Stimulated activated naive B cell treated with anti-CD40 and anti-IgM and Interleukin-4, amounts not matched to agents 10 μg/mL and 1 μg/mL and 100 μg/mL, for 72 hours (primary cell): ENCODE measurements around the gene ARHGEF7.

Source experiments
- ATAC-seq, 2 donors: fragments of 150-1000 bp; cut with Tn5 transposase; replicated peaks; 2 replicates each; pipeline ENCODE4 v1.10.0; 2021; ENCODE audit warnings: moderate library complexity in 1 of 2
- DNase-seq: peaks from one replicate; pipeline ENCODE4 v3.0.0; 2021
- H3K27ac Mint-ChIP-seq: one replicate; pipeline ENCODE4 v1.8.0; 2022; ENCODE audit warnings: mild to moderate bottlenecking, mixed read lengths
- H3K27me3 Mint-ChIP-seq, 2 donors: one replicate each; pipeline ENCODE4 v1.8.0; 2022; ENCODE audit warnings: mixed read lengths in 2 of 2
- H3K36me3 Mint-ChIP-seq, 2 donors: one replicate each; pipeline ENCODE4 v1.8.0; 2022; ENCODE audit warnings: mixed read lengths in 2 of 2, mild to moderate bottlenecking in 1 of 2
- H3K4me1 Mint-ChIP-seq, 2 donors: one replicate each; pipeline ENCODE4 v1.8.0; 2022; ENCODE audit warnings: mixed read lengths in 2 of 2, mild to moderate bottlenecking in 1 of 2
- H3K4me3 Mint-ChIP-seq, 2 donors: one replicate each; pipeline ENCODE4 v1.8.0; 2022; ENCODE audit warnings: mild to moderate bottlenecking in 2 of 2, mixed read lengths in 2 of 2, moderate library complexity in 1 of 2
- H3K9me3 Mint-ChIP-seq, 2 donors: one replicate each; pipeline ENCODE4 v1.8.0; 2022; ENCODE audit warnings: mixed read lengths in 2 of 2, mild to moderate bottlenecking in 1 of 2

Gene ARHGEF7

DNA sequence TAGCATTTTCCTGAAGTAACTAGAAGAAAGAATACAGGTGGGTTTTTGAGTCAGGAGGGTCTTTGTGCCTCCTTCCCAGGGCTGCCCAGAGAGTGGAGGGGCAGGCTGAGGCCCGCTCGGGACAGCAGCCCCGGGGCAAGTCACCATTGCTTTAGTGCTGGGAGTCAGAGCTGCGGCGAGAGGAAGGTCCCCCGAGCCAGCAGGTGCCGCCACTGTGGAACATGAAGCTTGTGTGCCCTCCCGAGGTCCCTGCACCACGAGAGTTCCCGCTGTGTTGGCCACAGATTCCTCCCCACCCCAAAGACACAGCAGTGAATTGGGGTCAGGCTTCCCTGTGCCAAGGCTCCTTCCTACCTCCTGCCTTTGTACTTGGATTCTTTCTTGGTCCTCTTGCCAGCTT lies 154.4 kb downstream of the ARHGEF7 start:
- no peak for ATAC-seq
- H3K4me3 Mint-ChIP-seq = no peak overlapping the region
- no peak for DNase-seq
- H3K4me1 Mint-ChIP-seq = peaks cover 11 to 12% of the 10 kb centered on the region in 2 donors
- no peaks in the 10 kb centered on the region for H3K9me3 Mint-ChIP-seq
- H3K27ac Mint-ChIP-seq = no peak overlapping the region
- H3K27me3 Mint-ChIP-seq = no peaks in the 10 kb centered on the region
- peaks cover 43 to 68% of the 10 kb centered on the region in 2 donors for H3K36me3 Mint-ChIP-seq

- ATAC-seq (no peak), DNase-seq (no peak)
- Mint-ChIP-seq H3K27me3 (no peaks in the 10 kb centered on the region), H3K27ac (no peak overlapping the region), H3K4me3 (no peak overlapping the region), H3K9me3 (no peaks in the 10 kb centered on the region), H3K36me3 (peaks cover 45 to 69% of the 10 kb centered on the region in 2 donors), H3K4me1 (peaks cover 13 to 15% of the 10 kb centered on the region in 2 donors)
These were observed 155.0 kb downstream of the ARHGEF7 start for GRCh38 chr13:111270126-111270525.

GRCh38 chr13:111270765-111271698 lies 155.9 kb downstream of the ARHGEF7 start:
- H3K9me3 Mint-ChIP-seq = no peaks in the 10 kb centered on the region
- DNase-seq = no peak
- H3K4me1 Mint-ChIP-seq = peaks cover 20 to 23% of the 10 kb centered on the region in 2 donors
- peak overlapping the region; percentile 75 for H3K27ac Mint-ChIP-seq
- no peak overlapping the region for H3K4me3 Mint-ChIP-seq
- ATAC-seq = no peak
- H3K36me3 Mint-ChIP-seq = peaks cover 47 to 72% of the 10 kb centered on the region in 2 donors
- no peaks in the 10 kb centered on the region for H3K27me3 Mint-ChIP-seq

GRCh38 chr13:111272117-111272516 lies 157.0 kb downstream of the ARHGEF7 start:
- H3K9me3 Mint-ChIP-seq = no peaks in the 10 kb centered on the region
- ATAC-seq (no peak), DNase-seq (no peak)
- H3K4me3 Mint-ChIP-seq = no peak overlapping the region
- H3K27me3 Mint-ChIP-seq = no peaks in the 10 kb centered on the region
- H3K36me3 Mint-ChIP-seq = peaks cover 40 to 61% of the 10 kb centered on the region in 2 donors
- H3K27ac Mint-ChIP-seq = no peak overlapping the region
- H3K4me1 Mint-ChIP-seq = peaks cover 16 to 28% of the 10 kb centered on the region in 2 donors

DNA sequence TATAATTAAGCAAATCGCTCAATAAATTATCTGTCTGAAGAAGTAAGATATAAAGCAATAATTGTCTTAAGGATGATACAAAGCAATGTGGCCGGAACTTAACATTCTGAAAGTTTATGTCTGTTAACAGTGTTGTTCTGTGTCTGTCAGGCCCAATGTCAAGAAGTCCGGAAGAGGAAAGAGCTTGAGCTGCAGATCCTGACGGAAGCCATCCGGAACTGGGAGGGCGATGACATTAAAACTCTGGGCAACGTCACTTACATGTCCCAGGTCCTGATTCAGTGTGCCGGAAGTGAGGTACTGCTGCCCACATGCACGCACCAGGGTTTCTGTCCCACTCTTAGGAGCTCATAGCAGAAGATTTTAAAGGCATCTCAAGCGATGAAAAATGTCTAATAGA lies 160.3 kb downstream of the ARHGEF7 start:
- Mint-ChIP-seq H3K27ac (peak overlapping the region; percentile 85), H3K36me3 (peaks cover 45 to 59% of the 10 kb centered on the region in 2 donors), H3K4me1 (peaks cover 18 to 26% of the 10 kb centered on the region in 2 donors), H3K9me3 (no peaks in the 10 kb centered on the region), H3K4me3 (peak overlapping the region in 1 of 2 donors; percentile 15), H3K27me3 (no peaks in the 10 kb centered on the region)
- ATAC-seq (peak in 1 of 2 donors; percentile 7), DNase-seq (no peak)

- Mint-ChIP-seq H3K27ac (peak overlapping the region; percentile 85), H3K36me3 (peaks cover 42 to 58% of the 10 kb centered on the region in 2 donors), H3K9me3 (no peaks in the 10 kb centered on the region), H3K4me3 (peak overlapping the region in 1 of 2 donors; percentile 39), H3K4me1 (peaks cover 17 to 24% of the 10 kb centered on the region in 2 donors), H3K27me3 (no peaks in the 10 kb centered on the region)
- DNase-seq (no peak), ATAC-seq (peak; percentile 74 to 82)
These were observed 161.0 kb downstream of the ARHGEF7 start for GRCh38 chr13:111275995-111276618.

- DNase-seq (no peak), ATAC-seq (no peak)
- H3K4me1 Mint-ChIP-seq = peaks cover 19 to 35% of the 10 kb centered on the region in 2 donors
- H3K27me3 Mint-ChIP-seq = no peaks in the 10 kb centered on the region
- peaks cover 44 to 57% of the 10 kb centered on the region in 2 donors for H3K36me3 Mint-ChIP-seq
- peak overlapping the region; percentile 75 for H3K27ac Mint-ChIP-seq
- H3K9me3 Mint-ChIP-seq = no peaks in the 10 kb centered on the region
- H3K4me3 Mint-ChIP-seq = no peak overlapping the region
These were observed 163.1 kb downstream of the ARHGEF7 start for GRCh38 chr13:111278258-111278657.

- no peak overlapping the region for H3K27ac Mint-ChIP-seq
- peaks cover 49 to 57% of the 10 kb centered on the region in 2 donors for H3K36me3 Mint-ChIP-seq
- no peak overlapping the region for H3K4me3 Mint-ChIP-seq
- no peaks in the 10 kb centered on the region for H3K9me3 Mint-ChIP-seq
- DNase-seq = no peak
- no peak for ATAC-seq
- H3K4me1 Mint-ChIP-seq = peaks cover 21 to 35% of the 10 kb centered on the region in 2 donors
- H3K27me3 Mint-ChIP-seq = no peaks in the 10 kb centered on the region
These were observed 163.9 kb downstream of the ARHGEF7 start for GRCh38 chr13:111278743-111279652.

DNA sequence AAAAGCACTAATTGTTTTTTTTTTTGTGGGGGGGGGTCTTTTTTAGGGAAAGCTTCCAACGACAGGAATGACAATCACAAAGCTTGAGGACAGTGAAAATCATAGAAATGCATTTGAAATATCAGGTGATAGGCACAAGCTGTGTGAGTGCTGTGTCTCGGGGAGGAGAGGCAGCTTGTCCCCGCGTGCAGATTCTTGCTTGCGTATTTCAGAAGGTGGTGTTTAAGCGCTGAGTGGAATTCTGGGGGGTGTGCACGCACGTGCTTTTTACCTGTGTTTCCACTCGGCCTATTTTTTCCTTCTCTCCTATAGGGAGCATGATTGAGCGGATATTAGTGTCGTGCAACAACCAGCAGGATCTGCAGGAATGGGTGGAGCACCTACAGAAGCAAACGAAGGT lies 165.1 kb downstream of the ARHGEF7 start:
- Mint-ChIP-seq H3K27ac (no peak overlapping the region), H3K9me3 (no peaks in the 10 kb centered on the region), H3K27me3 (no peaks in the 10 kb centered on the region), H3K4me3 (no peak overlapping the region), H3K4me1 (peaks cover 19 to 31% of the 10 kb centered on the region in 2 donors), H3K36me3 (peaks cover 53 to 58% of the 10 kb centered on the region in 2 donors)
- DNase-seq (no peak), ATAC-seq (no peak)

DNA sequence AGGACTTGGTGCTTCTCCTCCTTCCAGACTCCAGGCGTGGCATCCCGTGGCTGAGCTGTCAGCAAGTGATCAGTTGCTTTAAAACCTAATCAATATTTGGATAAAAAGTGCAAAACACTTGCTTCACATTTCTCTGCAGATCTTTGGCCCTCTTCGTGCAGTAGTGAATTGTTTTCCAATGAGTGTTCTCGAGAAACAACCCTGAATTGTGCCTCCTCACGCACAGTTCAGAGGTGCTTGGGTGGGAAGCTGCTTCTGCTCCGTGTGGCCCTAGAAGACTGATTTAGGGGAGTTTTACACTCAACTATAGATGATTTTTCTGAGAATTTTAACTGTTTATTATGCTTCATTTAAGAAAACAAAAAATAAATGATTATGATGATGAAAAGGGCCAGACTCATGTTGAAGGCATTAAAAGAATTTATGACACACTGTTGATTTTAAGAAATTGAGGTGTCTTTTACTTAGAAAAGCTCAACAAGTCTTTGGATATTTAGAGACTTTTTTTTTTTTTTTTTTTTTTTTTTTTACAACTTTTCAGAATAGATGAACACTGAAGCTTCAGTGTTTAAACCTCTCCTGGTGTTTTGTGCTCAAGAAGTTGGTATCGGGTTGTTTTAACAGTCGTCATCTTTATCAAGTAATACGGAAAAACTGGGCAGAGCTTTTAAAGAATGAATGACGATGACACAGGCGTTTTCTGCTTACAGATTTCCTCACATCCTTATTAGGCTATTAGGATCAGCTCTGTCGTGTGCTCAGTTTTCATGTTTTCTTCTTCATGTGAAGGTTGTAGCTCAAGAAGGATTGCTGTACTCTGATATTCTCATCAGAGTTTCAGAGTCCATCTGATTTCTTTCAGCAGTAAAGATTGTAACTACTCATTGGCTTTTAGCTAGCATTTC lies 165.8 kb downstream of the ARHGEF7 start:
- H3K4me3 Mint-ChIP-seq = no peak overlapping the region
- DNase-seq (no peak), ATAC-seq (no peak)
- H3K4me1 Mint-ChIP-seq = peaks cover 12 to 24% of the 10 kb centered on the region in 2 donors
- H3K36me3 Mint-ChIP-seq = peaks cover 50 to 56% of the 10 kb centered on the region in 2 donors
- H3K27me3 Mint-ChIP-seq = no peaks in the 10 kb centered on the region
- peak overlapping the region; percentile 85 for H3K27ac Mint-ChIP-seq
- H3K9me3 Mint-ChIP-seq = no peaks in the 10 kb centered on the region

DNA sequence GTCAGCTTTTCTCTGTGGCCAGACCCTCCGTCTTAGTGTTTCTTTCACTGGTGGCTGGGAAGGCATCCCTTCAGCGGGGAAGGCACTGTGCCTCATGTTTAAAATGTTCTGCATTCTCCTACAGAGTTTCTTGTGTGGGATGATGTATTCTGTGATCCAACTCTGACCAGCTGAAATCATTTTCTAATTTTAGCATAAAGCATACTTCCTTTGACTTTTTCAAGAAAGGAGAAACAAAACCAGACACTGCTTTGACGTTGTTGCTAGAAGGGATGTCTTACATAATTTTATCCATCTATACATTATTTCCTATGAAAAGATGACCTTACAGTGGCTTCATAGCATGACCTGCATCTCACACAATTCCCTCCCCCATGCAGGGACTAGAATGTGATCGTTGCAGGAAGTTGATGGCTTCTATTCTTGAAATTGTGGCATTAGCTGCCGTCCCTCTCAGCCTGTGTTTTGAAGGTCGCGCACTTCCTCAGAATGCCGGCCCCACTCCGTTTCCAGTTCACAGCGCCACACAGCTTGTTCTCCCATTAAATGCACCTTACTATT lies 166.7 kb downstream of the ARHGEF7 start:
- Mint-ChIP-seq H3K4me1 (peaks cover 12 to 15% of the 10 kb centered on the region in 2 donors), H3K27me3 (no peaks in the 10 kb centered on the region), H3K4me3 (peak overlapping the region in 1 of 2 donors; percentile 35), H3K27ac (peak overlapping the region; percentile 85), H3K36me3 (peaks cover 55 to 65% of the 10 kb centered on the region in 2 donors), H3K9me3 (no peaks in the 10 kb centered on the region)
- DNase-seq (no peak), ATAC-seq (peak; percentile 78 to 86)

DNA sequence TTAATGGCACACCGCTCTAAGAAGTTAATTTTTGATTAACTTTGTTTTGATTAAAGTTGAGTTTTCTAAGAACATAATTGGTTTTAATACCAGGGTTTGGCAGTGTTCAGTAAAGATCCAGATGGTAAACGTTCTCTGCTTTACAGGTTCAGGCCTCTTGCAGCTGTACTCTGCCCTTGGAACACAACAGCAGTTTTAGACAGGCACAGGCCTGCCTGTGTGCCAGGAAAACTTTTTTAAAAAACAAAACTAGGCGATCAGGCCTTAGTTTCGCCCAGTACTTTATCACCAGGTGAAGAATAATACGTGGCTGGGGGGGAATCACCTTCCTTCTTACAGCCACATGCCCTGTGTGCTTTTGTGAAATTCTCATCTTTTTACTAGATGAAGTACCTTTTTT lies 167.3 kb downstream of the ARHGEF7 start:
- Mint-ChIP-seq H3K9me3 (no peaks in the 10 kb centered on the region), H3K27me3 (no peaks in the 10 kb centered on the region), H3K27ac (no peak overlapping the region), H3K4me1 (peaks cover 10 to 12% of the 10 kb centered on the region in 2 donors), H3K4me3 (no peak overlapping the region), H3K36me3 (peaks cover 61 to 71% of the 10 kb centered on the region in 2 donors)
- DNase-seq (no peak), ATAC-seq (no peak)

DNA sequence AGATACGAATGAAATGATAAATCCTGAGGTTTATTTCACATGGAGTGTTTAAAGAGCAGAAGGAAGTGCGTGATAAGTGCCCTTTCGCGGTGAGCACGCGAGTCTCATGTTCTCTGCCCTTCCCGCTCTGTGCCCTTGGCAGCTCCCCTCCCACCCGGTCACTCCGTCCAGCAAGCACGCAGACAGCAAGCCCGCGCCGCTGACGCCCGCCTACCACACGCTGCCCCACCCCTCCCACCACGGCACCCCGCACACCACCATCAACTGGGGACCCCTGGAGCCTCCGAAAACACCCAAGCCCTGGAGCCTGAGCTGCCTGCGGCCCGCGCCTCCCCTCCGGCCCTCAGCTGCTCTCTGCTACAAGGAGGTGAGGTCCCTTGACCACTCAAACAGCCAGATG lies 167.9 kb downstream of the ARHGEF7 start:
- H3K27me3 Mint-ChIP-seq = no peaks in the 10 kb centered on the region
- H3K36me3 Mint-ChIP-seq = peaks cover 57 to 69% of the 10 kb centered on the region in 2 donors

More for the DNA sequence above, 167.9 kb downstream of the ARHGEF7 start:
- peaks cover 8 to 10% of the 10 kb centered on the region in 2 donors for H3K4me1 Mint-ChIP-seq
- H3K27ac Mint-ChIP-seq = no peak overlapping the region
- no peak for DNase-seq
- H3K4me3 Mint-ChIP-seq = no peak overlapping the region
- no peaks in the 10 kb centered on the region for H3K9me3 Mint-ChIP-seq
- no peak for ATAC-seq
